AG04449 (cell line): ENCODE results near the gene TMEM178A.

Experiments used
- CTCF ChIA-PET: fragments of 350-600 bp; formaldehyde crosslinking; extraction: SDS; loops from one replicate; lab custom pipeline; 2021; ENCODE audit warnings: antibody characterized with exemption; lab: Yijun Ruan, JAX
- POLR2A ChIA-PET: fragments of 400-600, 350-600 bp; formaldehyde crosslinking; extraction: SDS; loops from one replicate; lab custom pipeline; 2020; ENCODE audit warnings: antibody characterized with exemption, inconsistent platforms; lab: Yijun Ruan, JAX
- DNase-seq: peaks from one replicate; pipeline ENCODE4 v3.0.0-alpha.2; 2010; ENCODE audit warnings: low read depth, low spot score
- H3K4me3 ChIP-seq: 2 replicates; pipeline ENCODE4 v1.5.1; 2011; ENCODE audit warnings: low read depth, mild to moderate bottlenecking, control low read depth, low read length
- TF ChIP-seq, protein P1 (sequence below): IDR thresholded peaks from one replicate; pipeline ENCODE4 v1.5.1; 2011; ENCODE audit warnings: mild to moderate bottlenecking, moderate library complexity, low read length, control low read depth, inconsistent platforms; ENCODE audit not compliant: insufficient read depth; ENCODE audit errors: missing control alignments

The TMEM178A gene

GRCh38 chr2:39705638-39706037, 39.9 kb downstream of the TMEM178A start:
- TF ChIP-seq, protein P1, sequence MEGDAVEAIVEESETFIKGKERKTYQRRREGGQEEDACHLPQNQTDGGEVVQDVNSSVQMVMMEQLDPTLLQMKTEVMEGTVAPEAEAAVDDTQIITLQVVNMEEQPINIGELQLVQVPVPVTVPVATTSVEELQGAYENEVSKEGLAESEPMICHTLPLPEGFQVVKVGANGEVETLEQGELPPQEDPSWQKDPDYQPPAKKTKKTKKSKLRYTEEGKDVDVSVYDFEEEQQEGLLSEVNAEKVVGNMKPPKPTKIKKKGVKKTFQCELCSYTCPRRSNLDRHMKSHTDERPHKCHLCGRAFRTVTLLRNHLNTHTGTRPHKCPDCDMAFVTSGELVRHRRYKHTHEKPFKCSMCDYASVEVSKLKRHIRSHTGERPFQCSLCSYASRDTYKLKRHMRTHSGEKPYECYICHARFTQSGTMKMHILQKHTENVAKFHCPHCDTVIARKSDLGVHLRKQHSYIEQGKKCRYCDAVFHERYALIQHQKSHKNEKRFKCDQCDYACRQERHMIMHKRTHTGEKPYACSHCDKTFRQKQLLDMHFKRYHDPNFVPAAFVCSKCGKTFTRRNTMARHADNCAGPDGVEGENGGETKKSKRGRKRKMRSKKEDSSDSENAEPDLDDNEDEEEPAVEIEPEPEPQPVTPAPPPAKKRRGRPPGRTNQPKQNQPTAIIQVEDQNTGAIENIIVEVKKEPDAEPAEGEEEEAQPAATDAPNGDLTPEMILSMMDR = no peak
- ChIA-PET POLR2A (no interaction called here), CTCF (interaction anchor here (1.0 to 2.5 kb wide), 3 partner anchors 9 to 112 kb away, joined by 3 to 16 read pairs (median 6); no protein-coding TSS in a partner anchor)
- DNase-seq = no peak
- no peak overlapping the region for H3K4me3 ChIP-seq

DNA sequence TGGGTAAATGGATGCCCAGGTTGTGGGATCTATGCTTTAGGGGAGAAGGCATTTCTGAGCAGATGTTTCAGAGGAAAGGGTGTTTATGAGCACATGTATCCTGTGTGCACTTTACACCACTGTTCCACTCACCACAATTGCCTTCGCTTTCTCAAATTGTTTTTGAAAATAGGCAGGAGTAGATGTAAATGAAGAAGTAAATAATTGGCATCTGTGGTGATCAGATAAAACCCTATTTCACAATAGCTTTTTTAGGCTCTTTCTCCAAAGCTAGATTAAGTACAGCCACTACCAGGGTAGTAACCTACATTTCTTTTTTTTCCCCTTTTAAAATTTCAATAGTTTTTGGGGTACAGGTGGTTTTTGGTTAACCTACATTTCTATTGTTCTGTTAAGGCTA, 40.6 kb downstream of the TMEM178A start:
- H3K4me3 ChIP-seq = no peak overlapping the region
- POLR2A ChIA-PET = no interaction called here
- TF ChIP-seq, protein P1 = no peak
- DNase-seq = no peak
- CTCF ChIA-PET = interaction anchor here (2.5 kb wide), 1 partner anchor 10 kb away, joined by 16 read pairs; no protein-coding TSS in a partner anchor

- ChIA-PET POLR2A (no interaction called here), CTCF (interaction anchor here (2.5 kb wide), 1 partner anchor 10 kb away, joined by 16 read pairs; no protein-coding TSS in a partner anchor)
- TF ChIP-seq, protein P1 = no peak
- H3K4me3 ChIP-seq = no peak overlapping the region
- no peak for DNase-seq
Observed at GRCh38 chr2:39706945-39707344, 41.2 kb downstream of the TMEM178A start.

- H3K4me3 ChIP-seq = no peak overlapping the region
- no peak for DNase-seq
- ChIA-PET POLR2A (no interaction called here), CTCF (interaction anchor here (1.7 kb wide), 1 partner anchor 12 kb away, joined by 5 read pairs; no protein-coding TSS in a partner anchor)
- TF ChIP-seq, protein P1 = no peak
Observed at GRCh38 chr2:39708003-39708402, 42.3 kb downstream of the TMEM178A start.

DNA sequence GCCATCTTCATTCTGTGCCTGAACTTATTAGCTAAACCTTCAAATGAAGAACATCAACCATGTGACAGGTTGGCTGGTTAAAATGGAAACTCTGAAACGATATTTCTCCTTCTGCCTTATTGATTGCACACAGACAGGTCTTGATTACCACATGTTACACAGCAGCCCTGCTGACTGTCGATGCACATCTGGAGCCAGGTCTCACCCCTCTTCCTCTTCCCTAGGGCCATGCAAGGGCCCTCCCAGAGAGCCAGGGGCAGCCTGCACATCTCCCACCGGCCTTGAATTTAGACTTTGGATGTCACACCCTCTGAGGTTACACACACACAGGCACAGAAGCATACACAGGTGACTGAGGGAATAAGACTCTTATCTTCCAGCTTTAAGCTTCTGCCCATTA, 45.1 kb downstream of the TMEM178A start:
- DNase-seq = no peak
- ChIA-PET CTCF (interaction anchor here (1.2 to 5.7 kb wide), 2 partner anchors 16 to 19 kb away, joined by 3 to 27 read pairs; no protein-coding TSS in a partner anchor), POLR2A (no interaction called here)
- TF ChIP-seq, protein P1 = no peak
- H3K4me3 ChIP-seq = no peak overlapping the region

DNA sequence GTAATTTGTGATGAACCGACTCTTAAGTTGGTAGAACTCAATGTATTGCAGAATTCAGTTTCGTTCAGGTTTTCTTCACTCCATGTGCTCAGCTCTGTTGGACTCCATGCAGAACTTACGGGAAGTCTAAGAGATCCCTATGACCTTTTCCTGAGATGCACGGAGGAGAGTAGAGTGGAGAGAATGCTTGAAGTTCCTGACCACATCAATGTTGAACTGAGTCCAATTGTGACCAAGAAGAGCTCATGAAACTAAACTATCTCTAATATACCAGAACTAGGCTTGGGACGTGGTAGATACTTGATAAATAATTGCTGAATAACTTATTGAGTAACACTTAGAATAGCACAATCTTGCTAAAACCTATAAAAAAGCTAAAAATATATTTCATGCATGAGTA, 47.2 kb downstream of the TMEM178A start:
- ChIA-PET POLR2A (no interaction called here), CTCF (interaction anchor here (2.2 to 5.7 kb wide), 3 partner anchors 16 to 119 kb away, joined by 9 to 27 read pairs (median 18); no protein-coding TSS in a partner anchor)
- H3K4me3 ChIP-seq = no peak overlapping the region
- DNase-seq = no peak
- TF ChIP-seq, protein P1 = no peak
